ENCODE measurements around the gene TTLL5.

GRCh38 chr14:75793806-75794205 is 132.8 kb downstream of the TTLL5 start:
- TF ChIP-seq HOMEZ (CRISPR knock-in tag; IDR thresholded peaks at IDR 0.05) (no peak), POLR2A (conservative IDR thresholded peaks at IDR 0.05) (no peak), KLF10 (CRISPR knock-in tag; IDR thresholded peaks at IDR 0.05) (no peak), EZH2 (IDR thresholded peaks at IDR 0.05; ENCODE audit: borderline replicate concordance, low read depth, low read length) (no peak)
- TF ChIP-seq, protein P1, sequence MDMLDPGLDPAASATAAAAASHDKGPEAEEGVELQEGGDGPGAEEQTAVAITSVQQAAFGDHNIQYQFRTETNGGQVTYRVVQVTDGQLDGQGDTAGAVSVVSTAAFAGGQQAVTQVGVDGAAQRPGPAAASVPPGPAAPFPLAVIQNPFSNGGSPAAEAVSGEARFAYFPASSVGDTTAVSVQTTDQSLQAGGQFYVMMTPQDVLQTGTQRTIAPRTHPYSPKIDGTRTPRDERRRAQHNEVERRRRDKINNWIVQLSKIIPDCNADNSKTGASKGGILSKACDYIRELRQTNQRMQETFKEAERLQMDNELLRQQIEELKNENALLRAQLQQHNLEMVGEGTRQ (CRISPR knock-in tag; IDR thresholded peaks at IDR 0.05): no peak
